Mucosa of rectum (tissue), 2 donors: Measurements from ENCODE around the gene C6orf136.

ENCODE experiments used
- H3K27ac ChIP-seq, 2 donors: one replicate each; pipeline ENCODE4 v1.7.0; 2013; ENCODE audit warnings: inconsistent platforms in 2 of 2, low read depth in 2 of 2, low read length in 2 of 2
- H3K27me3 ChIP-seq, 2 donors: one replicate each; pipeline ENCODE4 v1.7.0; 2013; ENCODE audit warnings: low read length in 2 of 2; ENCODE audit not compliant: control insufficient read depth in 2 of 2, insufficient read depth in 2 of 2
- H3K36me3 ChIP-seq, 2 donors: one replicate each; pipeline ENCODE4 v1.7.0; 2013; ENCODE audit warnings: low read length in 2 of 2; ENCODE audit not compliant: control insufficient read depth in 2 of 2, insufficient read depth in 2 of 2
- H3K4me1 ChIP-seq, 2 donors: one replicate each; pipeline ENCODE4 v1.7.0; 2013; ENCODE audit warnings: low read length in 2 of 2, mild to moderate bottlenecking in 1 of 2; ENCODE audit not compliant: control insufficient read depth in 2 of 2, insufficient read depth in 2 of 2
- H3K4me3 ChIP-seq, 2 donors: one replicate each; pipeline ENCODE4 v1.7.0; 2013; ENCODE audit warnings: low read length in 2 of 2
- H3K9ac ChIP-seq, 2 donors: one replicate each; pipeline ENCODE4 v1.7.0; 2013; ENCODE audit warnings: low read length in 2 of 2, low read depth in 1 of 2, mild to moderate bottlenecking in 1 of 2
- H3K9me3 ChIP-seq, 2 donors: one replicate each; pipeline ENCODE4 v1.7.0; 2013; ENCODE audit warnings: low read length in 2 of 2; ENCODE audit not compliant: control insufficient read depth in 2 of 2
- donor health status: healthy.
- donor health status: Normal muscosa, but diverticular disease.

C6orf136 gene

GRCh38 chr6:30615958-30616810, 30.7 kb upstream of the C6orf136 start:
- Histone ChIP-seq H3K4me1 (peaks cover 10 to 25% of the 10 kb centered on the region in 2 donors), H3K36me3 (peaks cover 18% of the 10 kb centered on the region in 2 donors)

DNA sequence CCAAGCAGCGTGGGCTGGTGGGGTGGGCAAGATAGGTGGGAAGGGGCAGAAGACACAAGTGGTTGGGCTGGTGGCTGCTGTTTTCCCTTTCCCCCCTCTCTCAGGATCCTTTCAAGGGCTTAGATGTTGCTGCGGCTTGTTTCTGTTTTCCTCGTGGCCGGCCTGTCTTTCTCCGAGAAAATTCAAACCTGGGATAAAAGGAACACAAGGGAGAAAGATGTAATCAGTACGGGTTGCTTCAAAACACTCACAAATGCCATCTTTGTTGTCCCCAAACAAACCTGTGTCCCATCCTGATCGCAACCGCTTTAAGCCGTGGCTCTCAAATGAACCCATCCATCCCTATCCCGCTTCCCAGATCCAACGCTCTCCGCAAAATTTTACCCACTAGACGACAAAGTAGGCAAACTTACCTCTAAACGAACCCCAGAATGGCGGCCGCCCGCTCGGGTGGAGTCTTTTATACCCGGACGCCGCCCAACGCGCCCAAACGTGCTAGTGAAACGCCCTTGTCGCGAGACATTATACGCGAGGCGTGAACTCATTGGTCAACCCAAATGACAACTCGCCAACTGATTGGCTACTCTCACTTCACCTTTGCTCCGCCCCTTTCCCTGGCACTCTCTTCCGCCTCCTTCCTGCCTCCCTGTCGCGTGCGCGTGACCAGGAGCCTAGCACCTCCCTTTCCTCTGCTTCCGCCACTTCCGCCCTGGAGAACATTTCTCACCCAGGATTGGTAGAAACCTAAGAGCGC, 29.9 kb upstream of the C6orf136 start, which contains the start of gene PPP1R10:
Gene PPP1R10 (minus strand): TSS at position 433 of the 754 bp plus-strand sequence. CDS start 7,299 bp downstream, outside the sequence.
- H3K9ac ChIP-seq, result peak within 1 kb of the TSS; percentile 95 to 100
- peaks cover 10 to 25% of the 10 kb centered on the region in 2 donors for H3K4me1 ChIP-seq
- peak within 1 kb of the TSS; percentile 98 to 99 for H3K4me3 ChIP-seq
- peaks cover 18 to 21% of the 10 kb centered on the region in 2 donors for H3K36me3 ChIP-seq
- H3K27ac ChIP-seq, result peak within 1 kb of the TSS; percentile 98
- H3K27me3 ChIP-seq, result no peaks in the 10 kb centered on the region
- H3K9me3 ChIP-seq, result no peaks in the 10 kb centered on the region

More at GRCh38 chr6:30615958-30616810, 30.7 kb upstream of the C6orf136 start:
- Histone ChIP-seq H3K4me3 (peak overlapping the region; percentile 98 to 99), H3K27me3 (no peaks in the 10 kb centered on the region), H3K9me3 (no peaks in the 10 kb centered on the region), H3K9ac (peak overlapping the region; percentile 95 to 100), H3K27ac (peak overlapping the region; percentile 98)

DNA sequence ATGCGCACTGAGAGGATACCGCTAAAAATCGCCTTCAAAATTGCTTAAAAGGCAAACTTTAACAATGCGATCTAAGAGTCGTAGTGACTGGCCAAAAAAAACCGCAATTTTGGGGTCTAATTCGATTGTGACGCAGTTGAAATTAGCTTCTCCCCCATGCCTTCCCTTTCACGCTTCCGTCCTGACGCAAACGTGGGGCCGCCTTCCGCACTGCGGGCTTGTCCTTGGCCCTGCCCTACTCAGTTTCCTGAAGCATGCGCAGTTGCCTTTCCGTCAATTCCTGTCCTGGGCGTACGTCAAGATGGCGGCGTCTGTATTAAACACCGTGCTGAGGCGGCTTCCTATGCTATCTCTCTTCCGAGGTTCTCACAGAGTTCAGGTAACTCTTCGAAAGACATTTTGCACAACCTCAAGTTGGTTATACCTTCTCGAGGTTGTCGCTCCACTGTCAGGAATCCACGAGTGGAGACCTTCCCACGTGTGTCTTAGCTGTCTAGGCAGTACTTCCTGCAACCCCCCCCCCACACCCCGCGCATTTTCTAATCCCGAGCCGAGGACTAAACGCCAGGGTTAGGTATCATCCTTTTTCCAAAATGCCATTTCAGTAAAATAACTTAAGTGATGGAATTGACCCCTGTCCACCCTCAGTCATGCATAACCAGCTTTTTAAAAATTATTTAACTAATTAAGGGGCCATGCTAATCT, 29.2 kb upstream of the C6orf136 start, which contains the start of gene MRPS18B:
Gene MRPS18B (plus strand): TSS at position 276 of the 705 bp plus-strand sequence. CDS start 26 bp downstream, at position 302.
- H3K27ac ChIP-seq, result peak within 1 kb of the TSS; percentile 98
- H3K4me1 ChIP-seq, result peaks cover 10 to 25% of the 10 kb centered on the region in 2 donors
- H3K27me3 ChIP-seq, result no peaks in the 10 kb centered on the region
- peak within 1 kb of the TSS; percentile 98 to 99 for H3K4me3 ChIP-seq
- H3K9me3 ChIP-seq, result no peaks in the 10 kb centered on the region
- peak within 1 kb of the TSS; percentile 95 to 100 for H3K9ac ChIP-seq
- peaks cover 21 to 24% of the 10 kb centered on the region in 2 donors for H3K36me3 ChIP-seq

- H3K27ac ChIP-seq, result peak overlapping the region; percentile 93 to 98
- peak overlapping the region; percentile 97 to 98 for H3K4me3 ChIP-seq
- peaks cover 24 to 30% of the 10 kb centered on the region in 2 donors for H3K36me3 ChIP-seq
- H3K9me3 ChIP-seq, result no peaks in the 10 kb centered on the region
- H3K27me3 ChIP-seq, result no peaks in the 10 kb centered on the region
- peaks cover 10 to 25% of the 10 kb centered on the region in 2 donors for H3K4me1 ChIP-seq
- peak overlapping the region; percentile 94 to 98 for H3K9ac ChIP-seq
These were observed 28.6 kb upstream of the C6orf136 start for GRCh38 chr6:30618270-30618797.

- Histone ChIP-seq H3K27me3 (no peaks in the 10 kb centered on the region), H3K36me3 (peaks cover 30 to 38% of the 10 kb centered on the region in 2 donors), H3K27ac (no peak overlapping the region)
These were observed 27.4 kb upstream of the C6orf136 start for GRCh38 chr6:30619561-30619960.

GRCh38 chr6:30625511-30625910, 21.4 kb upstream of the C6orf136 start:
- H3K36me3 ChIP-seq, result peaks cover 35 to 45% of the 10 kb centered on the region in 2 donors
- peaks cover 13 to 16% of the 10 kb centered on the region in 2 donors for H3K4me1 ChIP-seq
- H3K4me3 ChIP-seq, result no peak overlapping the region
- H3K9me3 ChIP-seq, result no peaks in the 10 kb centered on the region
- H3K9ac ChIP-seq, result no peak overlapping the region
- peak overlapping the region in 1 of 2 donors; percentile 97 for H3K27ac ChIP-seq
- H3K27me3 ChIP-seq, result no peaks in the 10 kb centered on the region

More at GRCh38 chr6:30619561-30619960, 27.4 kb upstream of the C6orf136 start:
- Histone ChIP-seq H3K4me1 (peaks cover 4 to 18% of the 10 kb centered on the region in 2 donors), H3K4me3 (no peak overlapping the region), H3K9me3 (no peaks in the 10 kb centered on the region), H3K9ac (no peak overlapping the region)

- Histone ChIP-seq H3K4me1 (peaks cover 13 to 16% of the 10 kb centered on the region in 2 donors), H3K9ac (peak within 1 kb of the TSS; percentile 90 to 98), H3K27ac (peak within 1 kb of the TSS; percentile 93 to 97), H3K36me3 (peaks cover 37 to 45% of the 10 kb centered on the region in 2 donors), H3K4me3 (peak within 1 kb of the TSS; percentile 90 to 95), H3K9me3 (no peaks in the 10 kb centered on the region), H3K27me3 (no peaks in the 10 kb centered on the region)
These were observed 20.2 kb upstream of the C6orf136 start, which contains the start of gene ATAT1 for GRCh38 chr6:30626484-30627366. Gene ATAT1, plus strand, starts transcription at chr6:30626874.

- no peaks in the 10 kb centered on the region for H3K4me1 ChIP-seq
- H3K9me3 ChIP-seq, result no peaks in the 10 kb centered on the region
- H3K9ac ChIP-seq, result no peak overlapping the region
- H3K4me3 ChIP-seq, result no peak overlapping the region
- peaks cover 17 to 26% of the 10 kb centered on the region in 2 donors for H3K36me3 ChIP-seq
- H3K27me3 ChIP-seq, result no peaks in the 10 kb centered on the region
- H3K27ac ChIP-seq, result no peak overlapping the region
These were observed 11.1 kb upstream of the C6orf136 start for GRCh38 chr6:30635834-30636233.
